GM23248 (cell line): ENCODE measurements around the gene NLRP9.
"Not testable (repeated sequence)": the region's sequence is repeated elsewhere in the genome, so short reads cannot be mapped to it uniquely, and the experiment has no call there.

Experiments used
- EZH2 ChIP-seq: fragments of 200-600 bp; sonication (generic); IDR thresholded peaks from 2 replicates; pipeline ENCODE4 v1.6.1; 2018; ENCODE audit warnings: antibody characterized with exemption, mild to moderate bottlenecking; ENCODE audit not compliant: insufficient read depth, poor library complexity, severe bottlenecking
- EZH2phosphoT487 ChIP-seq: fragments of 200-600 bp; sonication (generic); IDR thresholded peaks from 2 replicates; pipeline ENCODE4 v1.6.1; 2018; ENCODE audit warnings: antibody characterized with exemption, moderate library complexity, mild to moderate bottlenecking, low read depth; ENCODE audit not compliant: insufficient read depth

DNA sequence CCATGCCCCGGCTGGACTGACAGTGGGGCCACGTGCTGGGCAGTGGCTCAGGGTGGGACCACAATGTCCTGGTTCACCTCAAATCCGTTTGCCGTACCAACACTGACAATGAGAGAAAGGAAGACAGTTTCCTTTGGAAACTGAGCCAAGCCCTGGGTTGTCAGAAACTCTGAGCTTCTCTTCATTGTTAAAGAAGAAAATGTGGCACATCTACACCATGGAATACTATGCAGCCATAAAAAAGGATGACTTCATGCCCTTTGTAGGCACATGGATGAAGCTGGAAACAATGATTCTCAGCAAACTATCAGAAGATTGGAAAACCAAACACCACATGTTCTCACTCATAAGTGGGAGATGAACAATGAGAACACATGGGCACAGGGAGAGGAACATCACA lies 18.6 kb upstream of the NLRP9 start:
- not testable (repeated sequence) for TF ChIP-seq EZH2, EZH2phosphoT487
